Mucosa of descending colon (tissue), 3 donors: ENCODE measurements around the gene IL21R. TPM values are rescaled to one million over a fixed set of nuclear protein-coding genes. Genes with fewer than 3 reads are reported as not detected.

ENCODE experiments used
- ATAC-seq: fragments of 200-7000 bp; cut with Tn5 transposase; one replicate; pipeline ENCODE4 v1.9.1; 2020; ENCODE audit warnings: mild to moderate bottlenecking, moderate library complexity
- DNase-seq, 3 donors: peaks; one replicate each; pipeline ENCODE4 v3.0.0-alpha.2; 2020
- H3K36me3 ChIP-seq: fragments of 200-600 bp; one replicate; pipeline ENCODE4 v1.8.0; 2021; ENCODE audit warnings: low read depth, mild to moderate bottlenecking
- H3K4me1 ChIP-seq: fragments of 200-600 bp; one replicate; pipeline ENCODE4 v1.8.0; 2021; ENCODE audit warnings: low read depth, mild to moderate bottlenecking
- H3K4me3 ChIP-seq: fragments of 200-600 bp; one replicate; pipeline ENCODE4 v1.8.0; 2021; ENCODE audit warnings: mild to moderate bottlenecking
- H3K9me3 ChIP-seq: fragments of 200-600 bp; one replicate; pipeline ENCODE4 v1.8.0; 2021; ENCODE audit warnings: mild to moderate bottlenecking
- intact Hi-C, 2 donors: fragments of 100-400 bp; cut with DNase I in 1 of 2; cut with micrococcal nuclease in 1 of 2; formaldehyde crosslinking; loops; one replicate each; pipeline versions ENCODE4 v1.11.0 to v1.11.1; 2022; cut with DNase I, micrococcal nuclease
- total RNA-seq, 3 donors: library from RNA; stranded (reverse); fragmentation: NEBNext Ultra II Directional in 2 of 3; extraction: Animal tissue kit (Norgen Biotek cat#: 25700) in 2 of 3; gene quantifications; one replicate each; pipeline versions ENCODE4 v1.2.1 to v1.2.4, GENCODE V29; 2021 to 2023
- TF ChIP-seq, protein P1 (sequence below): fragments of 200-600 bp; IDR thresholded peaks from one replicate; pipeline ENCODE4 v1.8.0; 2022; ENCODE audit warnings: antibody characterized with exemption, mild to moderate bottlenecking
- donor health status: DM: no; HTN: no; CAD: no; lungs with moderate emphysema.
- donor health status: DM: no; HTN: no; CAD: no.
- donor health status: DM: no; HTN: yes; CAD: no.

Gene IL21R
- total RNA-seq, 3 donors from 2014 or later, result 0.47 to 1.4 (median 1.0) TPM

GRCh38 chr16:27364493-27365141, 37.4 kb upstream of the IL21R start:
- TF ChIP-seq, protein P1, sequence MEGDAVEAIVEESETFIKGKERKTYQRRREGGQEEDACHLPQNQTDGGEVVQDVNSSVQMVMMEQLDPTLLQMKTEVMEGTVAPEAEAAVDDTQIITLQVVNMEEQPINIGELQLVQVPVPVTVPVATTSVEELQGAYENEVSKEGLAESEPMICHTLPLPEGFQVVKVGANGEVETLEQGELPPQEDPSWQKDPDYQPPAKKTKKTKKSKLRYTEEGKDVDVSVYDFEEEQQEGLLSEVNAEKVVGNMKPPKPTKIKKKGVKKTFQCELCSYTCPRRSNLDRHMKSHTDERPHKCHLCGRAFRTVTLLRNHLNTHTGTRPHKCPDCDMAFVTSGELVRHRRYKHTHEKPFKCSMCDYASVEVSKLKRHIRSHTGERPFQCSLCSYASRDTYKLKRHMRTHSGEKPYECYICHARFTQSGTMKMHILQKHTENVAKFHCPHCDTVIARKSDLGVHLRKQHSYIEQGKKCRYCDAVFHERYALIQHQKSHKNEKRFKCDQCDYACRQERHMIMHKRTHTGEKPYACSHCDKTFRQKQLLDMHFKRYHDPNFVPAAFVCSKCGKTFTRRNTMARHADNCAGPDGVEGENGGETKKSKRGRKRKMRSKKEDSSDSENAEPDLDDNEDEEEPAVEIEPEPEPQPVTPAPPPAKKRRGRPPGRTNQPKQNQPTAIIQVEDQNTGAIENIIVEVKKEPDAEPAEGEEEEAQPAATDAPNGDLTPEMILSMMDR, result no peak
- Histone ChIP-seq H3K9me3 (no peaks in the 10 kb centered on the region), H3K4me1 (peaks cover 29% of the 10 kb centered on the region), H3K36me3 (no peaks in the 10 kb centered on the region), H3K4me3 (no peak overlapping the region)
- peak in 2 of 3 donors; percentile 48 to 49 for DNase-seq
- peak; percentile 75 for ATAC-seq
- intact Hi-C loops, result loop anchor here in 1 of 2 donors (5.0 kb wide), 2 partner anchors 132 to 187 kb away; no protein-coding TSS in a partner anchor

DNA sequence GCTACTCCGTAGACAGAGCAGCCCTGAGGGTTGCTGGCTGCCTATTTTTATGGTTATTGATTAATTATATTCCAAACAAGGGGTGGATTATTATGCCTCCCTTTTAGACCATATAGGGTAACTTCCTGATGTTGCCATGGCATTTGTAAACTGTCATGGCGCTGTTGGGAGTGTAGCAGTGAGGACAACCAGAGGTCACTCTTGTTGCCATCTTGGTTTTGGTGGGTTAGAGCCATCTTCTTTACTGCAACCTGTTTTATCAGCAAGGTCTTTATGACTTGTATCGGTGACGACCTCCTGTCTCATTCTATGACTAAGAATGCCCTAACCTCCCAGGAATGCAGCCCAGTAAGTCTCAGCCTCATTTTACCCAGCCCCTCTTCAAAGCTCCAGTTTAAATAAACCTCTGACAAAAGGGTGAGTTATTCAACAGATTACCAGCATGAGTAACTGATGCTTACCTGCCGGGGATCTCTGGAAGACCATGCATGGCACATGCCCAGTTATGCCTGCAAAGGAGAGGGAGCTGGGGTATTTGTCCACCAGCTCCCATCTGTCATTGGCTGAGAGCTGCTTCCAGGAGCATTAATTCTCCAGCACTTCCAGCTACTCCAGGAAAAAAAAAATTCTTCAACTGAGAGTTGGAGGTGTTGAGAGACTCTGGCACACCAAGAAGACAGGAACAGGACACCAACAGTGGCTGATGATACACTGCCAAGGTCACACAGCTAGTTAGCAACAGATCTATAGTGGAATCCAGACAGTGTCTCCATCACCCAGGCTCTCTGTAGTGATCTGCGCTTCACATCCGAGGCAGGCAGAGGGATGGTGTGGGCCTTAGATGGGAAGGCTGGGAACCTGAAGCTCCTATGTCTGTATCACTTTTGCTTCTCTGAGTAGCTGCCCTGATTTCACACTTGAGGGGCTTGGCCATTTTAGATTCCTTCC, 36.6 kb upstream of the IL21R start:
- ATAC-seq (no peak), DNase-seq (no peak)
- Histone ChIP-seq H3K4me3 (no peak overlapping the region), H3K36me3 (no peaks in the 10 kb centered on the region), H3K4me1 (peaks cover 29% of the 10 kb centered on the region), H3K9me3 (no peaks in the 10 kb centered on the region)
- intact Hi-C loops, result loop anchor here in 1 of 2 donors (5.0 kb wide), 2 partner anchors 133 to 188 kb away; no protein-coding TSS in a partner anchor
- TF ChIP-seq, protein P1, result no peak

DNA sequence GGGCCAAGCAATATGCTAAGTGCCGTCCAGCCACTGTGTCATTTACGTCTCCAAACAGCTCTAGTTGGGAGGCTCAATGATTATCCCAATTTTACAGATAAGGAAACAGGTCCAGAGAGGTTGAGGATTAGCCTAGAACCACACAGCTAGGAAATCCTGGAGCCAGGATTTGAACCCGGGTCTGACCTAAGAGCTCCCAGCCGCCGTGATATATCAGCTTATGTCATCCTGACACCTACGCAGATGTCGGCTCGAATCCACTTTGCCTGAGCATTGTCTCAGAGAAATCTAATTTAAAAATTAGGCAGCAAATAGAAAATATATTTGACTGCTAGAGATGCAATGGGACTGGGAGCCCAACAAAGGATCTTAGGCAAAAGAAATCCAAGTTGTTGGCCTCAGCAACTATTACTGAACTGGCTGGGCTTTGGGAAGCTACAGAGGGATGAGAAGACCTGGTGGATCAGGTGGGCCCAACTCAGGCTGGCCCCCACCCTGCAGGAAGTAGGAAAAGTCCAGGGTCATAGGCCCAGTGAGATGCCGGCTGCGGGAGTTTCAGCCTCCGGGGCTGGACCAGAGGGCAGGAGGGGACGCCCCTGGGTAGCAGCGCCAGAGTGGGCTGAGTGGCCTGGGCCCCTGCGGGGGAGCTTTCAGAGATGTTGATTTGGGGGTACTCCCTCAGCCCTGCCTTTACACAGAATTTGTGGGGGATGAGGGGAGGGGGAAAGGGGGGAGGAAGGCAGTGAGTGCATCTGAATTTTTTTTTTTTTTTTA, 35.1 kb upstream of the IL21R start:
- intact Hi-C loops, result loop anchor here in 1 of 2 donors (5.0 kb wide), 2 partner anchors 135 to 190 kb away; no protein-coding TSS in a partner anchor
- Histone ChIP-seq H3K9me3 (no peaks in the 10 kb centered on the region), H3K36me3 (no peaks in the 10 kb centered on the region), H3K4me1 (peaks cover 29% of the 10 kb centered on the region), H3K4me3 (no peak overlapping the region)
- DNase-seq, result peak in 1 of 3 donors; percentile 51
- TF ChIP-seq, protein P1, result no peak
- no peak for ATAC-seq

GRCh38 chr16:27367461-27368357, 34.3 kb upstream of the IL21R start:
- Histone ChIP-seq H3K9me3 (no peaks in the 10 kb centered on the region), H3K36me3 (no peaks in the 10 kb centered on the region), H3K4me1 (peaks cover 29% of the 10 kb centered on the region), H3K4me3 (no peak overlapping the region)
- ATAC-seq, result peak; percentile 82
- DNase-seq, result peak; percentile 87 to 92 (median 90)
- intact Hi-C loops, result loop anchor here in 1 of 2 donors (5.0 kb wide), 2 partner anchors 135 to 190 kb away; no protein-coding TSS in a partner anchor
- TF ChIP-seq, protein P1, result peak; percentile 60
